GM12878 (cell line): ENCODE measurements around the gene TEX54. TPM values are rescaled to one million over a fixed set of nuclear protein-coding genes. Genes with fewer than 3 reads are reported as not detected.

Experiments
- ATAC-seq: fragments of 200-7000 bp; cut with Tn5 transposase; 3 replicates; pipeline ENCODE4 v1.9.1; 2020; ENCODE audit warnings: mild to moderate bottlenecking, moderate library complexity
- BruUV-seq: library from RNA; stranded (reverse); fragments of 400-500 nt; replicated peaks from 2 replicates; lab custom pipeline; 2021; lab: Mats Ljungman, UMichigan
- CTCF ChIA-PET: fragments of 300-600 bp; sonication (Branson Sonifier 250); formaldehyde crosslinking; extraction: SDS; loops from one replicate; lab custom pipeline; 2021; ENCODE audit warnings: inconsistent platforms; lab: Yijun Ruan, JAX
- POLR2A ChIA-PET: fragments of 350-600 bp; formaldehyde crosslinking; extraction: SDS; loops from one replicate; lab custom pipeline; 2021; ENCODE audit warnings: inconsistent platforms; lab: Charles Lee
- RAD21 ChIA-PET: fragments of 300-600 bp; sonication (Branson Sonifier 250); formaldehyde crosslinking; loops from one replicate; lab custom pipeline; 2023; ENCODE audit warnings: antibody characterized with exemption; ENCODE audit not compliant: unreplicated experiment; lab: Charles Lee
- SMC1A ChIA-PET: fragments of 300-600 bp; sonication (Branson Sonifier 250); formaldehyde crosslinking; loops from one replicate; lab custom pipeline; 2023; ENCODE audit not compliant: unreplicated experiment, uncharacterized antibody; lab: Charles Lee
- DNase-seq: peaks from one replicate; pipeline ENCODE4 v3.0.0-alpha.2; 2011; ENCODE audit warnings: low read depth, low spot score
- FAIRE-seq: peaks from 3 replicates; lab custom pipeline; 2011; peaks lifted over from hg19 to GRCh38; lab: Jason Lieb, UNC
- H2AFZ ChIP-seq: 2 replicates; pipeline ENCODE4 v1.6.0; 2011; ENCODE audit warnings: low read depth, low read length, control low read depth; ENCODE audit not compliant: control insufficient read depth
- H3K27ac ChIP-seq: 2 replicates; pipeline ENCODE4 v1.5.1; 2011; ENCODE audit warnings: control low read depth; ENCODE audit not compliant: control insufficient read depth, insufficient read depth
- H3K27me3 ChIP-seq, 2 experiments: replicated peaks in 1 of 2; 2 replicates each; pipeline versions ENCODE4 v1.6.0 to v1.6.1; 2011; ENCODE audit warnings: low read length in 1 of 2; ENCODE audit not compliant: control insufficient read depth in 2 of 2, insufficient read depth in 2 of 2
- H3K36me3 ChIP-seq, 2 experiments: 2 replicates each; pipeline ENCODE4 v1.5.1; 2011; ENCODE audit warnings: low read length in 1 of 2; ENCODE audit not compliant: control insufficient read depth in 2 of 2, insufficient read depth in 2 of 2
- H3K4me1 ChIP-seq: 2 replicates; pipeline ENCODE4 v1.6.1; 2011; ENCODE audit warnings: mild to moderate bottlenecking, low read length, moderate library complexity, mixed read lengths; ENCODE audit not compliant: control insufficient read depth, insufficient read depth
- H3K4me2 ChIP-seq: 2 replicates; pipeline ENCODE4 v1.6.0; 2011; ENCODE audit warnings: control low read depth; ENCODE audit not compliant: control insufficient read depth, insufficient read depth
- H3K4me3 ChIP-seq: fragments of 200-600 bp; sonication (generic); 2 replicates; pipeline ENCODE4 v1.5.1; 2016
- H3K79me2 ChIP-seq: 2 replicates; pipeline ENCODE4 v1.6.0; 2011; ENCODE audit warnings: low read length; ENCODE audit not compliant: control insufficient read depth, insufficient read depth
- H3K9ac ChIP-seq: 2 replicates; pipeline ENCODE4 v1.8.0; 2011; ENCODE audit warnings: low read length, control low read depth, mixed read lengths; ENCODE audit not compliant: control insufficient read depth, insufficient read depth
- H3K9me3 ChIP-seq: replicated peaks from 3 replicates; pipeline ENCODE4 v1.5.1; 2011; ENCODE audit warnings: mild to moderate bottlenecking, low read length; ENCODE audit not compliant: control insufficient read depth, insufficient read depth
- H4K20me1 ChIP-seq: 2 replicates; pipeline ENCODE4 v1.6.0; 2011; ENCODE audit not compliant: control insufficient read depth, insufficient read depth
- CEBPZ ChIP-seq: fragments of 150-350 bp; IDR thresholded peaks from 2 replicates; pipeline ENCODE4 v1.6.1; 2016; ENCODE audit warnings: low read depth, low read length
- MTA3 ChIP-seq: IDR thresholded peaks from 2 replicates; pipeline ENCODE4 v1.6.1; 2012; ENCODE audit warnings: low read length, inconsistent platforms, borderline replicate concordance
- MXI1 ChIP-seq: fragments of 150-350 bp; IDR thresholded peaks from 2 replicates; pipeline ENCODE4 v1.6.1; 2011; ENCODE audit warnings: low read depth, mild to moderate bottlenecking, inconsistent platforms, low read length, improper control_type of control experiment
- NFYB ChIP-seq: IDR thresholded peaks from 2 replicates; pipeline ENCODE4 v1.6.1; 2011; ENCODE audit warnings: low read depth, mild to moderate bottlenecking, low read length, improper control_type of control experiment, moderate library complexity; ENCODE audit not compliant: insufficient read depth
- NRF1 ChIP-seq: conservative IDR thresholded peaks from 2 replicates; pipeline ENCODE4 v1.6.1; 2011; ENCODE audit warnings: mild to moderate bottlenecking, low read depth, low read length, improper control_type of control experiment
- RELA ChIP-seq: fragments of 450-650 bp; IDR thresholded peaks from 2 replicates; pipeline ENCODE4 v1.8.0; 2014; ENCODE audit warnings: borderline replicate concordance; ENCODE audit not compliant: partially characterized antibody
- SIX5 ChIP-seq: IDR thresholded peaks from 2 replicates; pipeline ENCODE4 v1.6.1; 2011; ENCODE audit warnings: mild to moderate bottlenecking, low read depth, low read length, moderate library complexity; ENCODE audit not compliant: severe bottlenecking
- SMC3 ChIP-seq: IDR thresholded peaks from 2 replicates; pipeline ENCODE4 v1.6.1; 2011; ENCODE audit warnings: low read length, improper control_type of control experiment, borderline replicate concordance
- SUZ12 ChIP-seq: fragments of 200-600 bp; sonication (generic); IDR thresholded peaks from one replicate; pipeline ENCODE4 v1.6.1; 2018; ENCODE audit warnings: antibody characterized with exemption, mild to moderate bottlenecking; ENCODE audit not compliant: unreplicated experiment
- WRNIP1 ChIP-seq: IDR thresholded peaks from 2 replicates; pipeline ENCODE4 v1.6.1; 2011; ENCODE audit warnings: low read depth, low read length, improper control_type of control experiment, borderline replicate concordance
- WGBS: methylation state at CpG from one replicate; pipeline ENCODE4 v1.1.6; 2016; ENCODE audit warnings: low lambda C conversion rate; ENCODE audit not compliant: insufficient replicate concordance, insufficient coverage; ENCODE audit errors: missing lambda C conversion rate; 5-methylcytosine and 5-hydroxymethylcytosine counted together
- in situ Hi-C: fragments of 300-500 bp; cut with MboI; formaldehyde crosslinking; loops from 9 replicates; pipeline ENCODE4 v1.14.3; 2018; ENCODE audit warnings: mixed read lengths
- intact Hi-C: fragments of 100-400 bp; cut with micrococcal nuclease; formaldehyde crosslinking; loops from one replicate; pipeline ENCODE4 v1.14.2; 2022; ENCODE audit not compliant: unreplicated experiment
- polyA plus RNA-seq, 11 experiments: library from polyadenylated mRNA; depleted of rRNA in 4 of 11; unstranded in 6 of 11; stranded (reverse) in 5 of 11; fragments of >200 nt; fragmentation: Nextera tagmentation in 4 of 11; fragmentation: Illumina TruSeq in 1 of 11; extraction: Ambion mirVana in 4 of 11; extraction: Trizol in 1 of 11; gene quantifications; 1 replicate in 1 of 11; 2 replicates in 10 of 11; pipeline versions ENCODE4 v1.2.1 to v1.2.3, GENCODE V29; 2011 to 2016; ENCODE audit warnings: inconsistent platforms in 2 of 11, missing spikeins in 2 of 11, low read depth in 1 of 11
- total RNA-seq, 4 experiments: library from RNA; depleted of rRNA in 3 of 4; stranded (reverse); fragments of >200 nt in 3 of 4; fragmentation: Illumina TruSeq in 1 of 4; extraction: Trizol in 1 of 4; gene quantifications; 2 replicates each; pipeline versions ENCODE4 v1.2.1 to v1.2.3, GENCODE V29; 2013 to 2021
- TF ChIP-seq, protein P1 (sequence below): IDR thresholded peaks from 2 replicates; pipeline ENCODE4 v1.6.1; 2011; ENCODE audit warnings: mild to moderate bottlenecking, low read depth, low read length, moderate library complexity; ENCODE audit not compliant: insufficient replicate concordance
- TF ChIP-seq, protein P2 (sequence below): IDR thresholded peaks from 2 replicates; pipeline ENCODE4 v1.6.1; 2011; ENCODE audit warnings: borderline replicate concordance, low read depth, mild to moderate bottlenecking, moderate library complexity, low read length; ENCODE audit not compliant: insufficient read depth, poor library complexity, severe bottlenecking

The TEX54 gene
- total and polyA plus RNA-seq, 10 of the 15 experiments (the other 5 are each of a cell fraction or from before 2014, with no cell fraction given): 0.38 to 0.68 (median 0.51) TPM; not detected in 7

DNA sequence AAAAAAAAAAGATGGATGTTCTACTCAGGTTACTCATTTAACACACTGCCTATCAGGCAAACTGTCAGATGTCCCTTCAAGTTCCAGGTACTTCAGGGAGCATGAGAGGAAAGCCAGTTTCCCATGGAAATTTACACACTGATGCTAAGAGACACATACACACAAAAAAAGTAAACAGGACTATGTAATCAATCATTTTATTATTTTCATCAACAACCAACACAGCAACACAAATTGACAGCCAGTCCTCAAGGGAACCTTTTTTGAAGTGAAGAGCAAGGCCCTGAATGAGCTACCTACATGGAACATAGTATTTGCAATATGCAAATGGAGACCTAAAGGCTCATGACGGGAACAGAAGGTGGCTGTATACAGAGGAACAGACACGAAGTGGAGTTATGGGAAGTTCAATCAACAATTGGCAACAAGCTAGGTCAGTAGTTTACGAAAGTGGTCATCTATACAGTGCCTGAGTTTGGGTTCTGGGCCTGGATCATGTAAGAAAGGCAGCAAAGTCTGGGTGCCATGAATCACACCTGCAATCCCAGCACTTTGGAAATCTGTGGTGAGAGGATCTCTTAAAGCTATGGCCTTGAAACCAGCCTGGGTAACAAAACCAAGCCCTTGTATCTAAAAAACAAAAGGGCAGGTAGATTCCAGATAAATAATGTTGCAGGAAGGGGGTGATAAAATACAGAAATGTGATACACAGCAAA lies 19.3 kb upstream of the TEX54 start (continued):
- TF ChIP-seq CEBPZ: no peak
- no peak for TF ChIP-seq NFYB

- intact Hi-C loops (no loop called here), in situ Hi-C loops (no loop called here)
- SMC1A ChIA-PET: interaction anchor here (1.0 to 2.1 kb wide), 5 partner anchors 10 to 142 kb away, joined by 3 to 6 read pairs (median 3); partner anchors contain the start of gene SLC3A2
- Histone ChIP-seq H3K27me3 (no peaks in the 10 kb centered on the region), H3K4me2 (peak overlapping the region; percentile 94; the same call in 1 of the 2 replicates), H3K27ac (no peak overlapping the region), H3K4me1 (peaks cover 17% of the 10 kb centered on the region), H3K79me2 (peaks cover 47% of the 10 kb centered on the region), H3K4me3 (no peak overlapping the region), H4K20me1 (0 out of 2 replicates have a peak, but pooled peaks cover 3% of the 10 kb centered on the region), H3K9ac (peak overlapping the region; percentile 5; the same call in 1 of the 2 replicates), H3K36me3 (peaks cover 17 to 32% of the 10 kb centered on the region in 2 experiments), H2AFZ (no peak overlapping the region), H3K9me3 (no peaks in the 10 kb centered on the region)
- CTCF ChIA-PET: interaction anchor here (0.9 to 2.6 kb wide), 8 partner anchors 8 to 65 kb away, joined by 3 to 6 read pairs (median 4); partner anchors contain the start of gene SLC3A2
- RAD21 ChIA-PET: interaction anchor here (1.5 kb wide), 1 partner anchor 10 kb away, joined by 3 read pairs; no protein-coding TSS in a partner anchor
- FAIRE-seq: no peak
- no TSS peak for BruUV-seq
- ATAC-seq: peak; percentile 4
- POLR2A ChIA-PET: interaction anchor here (0.6 to 7.8 kb wide), 9 partner anchors 7 to 97 kb away, joined by 3 to 66 read pairs (median 4); partner anchors contain the start of gene ZBTB3
- no peak for DNase-seq
- WGBS: 23% methylated on average over 15 of the region's 15 CpGs
- TF ChIP-seq SMC3 (no peak), NRF1 (no peak), SUZ12 (no peak), MXI1 (no peak), WRNIP1 (no peak), MTA3 (peak; percentile 97), RELA (no peak), SIX5 (no peak)
- TF ChIP-seq, protein P1, sequence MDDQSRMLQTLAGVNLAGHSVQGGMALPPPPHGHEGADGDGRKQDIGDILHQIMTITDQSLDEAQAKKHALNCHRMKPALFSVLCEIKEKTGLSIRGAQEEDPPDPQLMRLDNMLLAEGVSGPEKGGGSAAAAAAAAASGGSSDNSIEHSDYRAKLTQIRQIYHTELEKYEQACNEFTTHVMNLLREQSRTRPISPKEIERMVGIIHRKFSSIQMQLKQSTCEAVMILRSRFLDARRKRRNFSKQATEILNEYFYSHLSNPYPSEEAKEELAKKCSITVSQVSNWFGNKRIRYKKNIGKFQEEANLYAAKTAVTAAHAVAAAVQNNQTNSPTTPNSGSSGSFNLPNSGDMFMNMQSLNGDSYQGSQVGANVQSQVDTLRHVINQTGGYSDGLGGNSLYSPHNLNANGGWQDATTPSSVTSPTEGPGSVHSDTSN: no peak
- TF ChIP-seq, protein P2, sequence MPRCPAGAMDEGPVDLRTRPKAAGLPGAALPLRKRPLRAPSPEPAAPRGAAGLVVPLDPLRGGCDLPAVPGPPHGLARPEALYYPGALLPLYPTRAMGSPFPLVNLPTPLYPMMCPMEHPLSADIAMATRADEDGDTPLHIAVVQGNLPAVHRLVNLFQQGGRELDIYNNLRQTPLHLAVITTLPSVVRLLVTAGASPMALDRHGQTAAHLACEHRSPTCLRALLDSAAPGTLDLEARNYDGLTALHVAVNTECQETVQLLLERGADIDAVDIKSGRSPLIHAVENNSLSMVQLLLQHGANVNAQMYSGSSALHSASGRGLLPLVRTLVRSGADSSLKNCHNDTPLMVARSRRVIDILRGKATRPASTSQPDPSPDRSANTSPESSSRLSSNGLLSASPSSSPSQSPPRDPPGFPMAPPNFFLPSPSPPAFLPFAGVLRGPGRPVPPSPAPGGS: peak; percentile 68
Measured at GRCh38 chr11:62850911-62851806, 18.5 kb upstream of the TEX54 start.
